Activated T-helper 2 cell treated with anti-CD3 and anti-CD28 coated beads, Interferon-gamma antibody, Interleukin-2, Interleukin-4, amounts not matched to agents 10 μg/mL and 5 μg/mL and 100 μg/mL, durations not matched to agents 14 hours and 24 hours and 36 hours (primary cell): ENCODE measurements around the gene FANCB. TPM values are rescaled to one million over a fixed set of nuclear protein-coding genes. Genes with fewer than 3 reads are reported as not detected.

Experiments used
- DNase-seq: peaks from one replicate; pipeline ENCODE4 v3.0.0; 2021; ENCODE audit warnings: low spot score
- H3K27ac Mint-ChIP-seq: one replicate; pipeline ENCODE4 v1.8.0; 2021; ENCODE audit warnings: mixed read lengths
- H3K27me3 Mint-ChIP-seq: one replicate; pipeline ENCODE4 v1.8.0; 2021; ENCODE audit warnings: low read depth, mixed read lengths
- H3K36me3 Mint-ChIP-seq: one replicate; pipeline ENCODE4 v1.8.0; 2021; ENCODE audit warnings: low read depth, mixed read lengths
- H3K4me1 Mint-ChIP-seq: one replicate; pipeline ENCODE4 v1.8.0; 2021; ENCODE audit warnings: low read depth, mixed read lengths
- H3K4me3 Mint-ChIP-seq: one replicate; pipeline ENCODE4 v1.8.0; 2021; ENCODE audit warnings: low read depth, mild to moderate bottlenecking, moderate library complexity, mixed read lengths
- H3K9me3 Mint-ChIP-seq: one replicate; pipeline ENCODE4 v1.8.0; 2021; ENCODE audit warnings: mixed read lengths
- intact Hi-C: fragments of 100-400 bp; cut with micrococcal nuclease; formaldehyde crosslinking; loops from one replicate; pipeline ENCODE4 v1.15.1; 2023
- total RNA-seq: library from RNA; stranded (reverse); gene quantifications from 2 replicates; pipeline ENCODE4 v1.2.3, GENCODE V29; 2022

FANCB gene
- total RNA-seq, 1 donor from 2014 or later = 14.2 TPM

DNA sequence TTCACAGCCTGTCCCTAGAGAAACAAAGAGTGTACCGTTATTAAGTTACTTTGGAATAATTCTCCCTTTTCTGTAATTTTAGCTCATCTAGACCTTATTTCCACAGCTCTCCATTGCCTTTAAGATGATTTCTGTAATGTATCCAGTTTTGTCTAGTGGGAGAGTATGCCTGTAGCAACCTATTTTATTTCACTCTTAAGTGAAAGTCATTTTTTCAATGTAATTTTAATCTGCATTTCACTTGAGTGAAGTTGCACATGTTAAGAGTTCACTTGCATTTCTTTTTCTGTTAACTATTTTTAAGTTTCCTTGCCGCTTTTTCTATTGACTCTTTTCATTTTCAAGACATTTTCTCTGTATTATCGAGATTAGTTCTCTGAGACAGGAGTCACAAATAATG, 46.5 kb downstream of the FANCB start:
- H3K4me3 Mint-ChIP-seq = no peak overlapping the region
- H3K9me3 Mint-ChIP-seq = no peaks in the 10 kb centered on the region
- H3K27me3 Mint-ChIP-seq = no peaks in the 10 kb centered on the region
- H3K27ac Mint-ChIP-seq = no peak overlapping the region
- intact Hi-C loops = no loop called here
- no peaks in the 10 kb centered on the region for H3K4me1 Mint-ChIP-seq
- DNase-seq = no peak
- H3K36me3 Mint-ChIP-seq = peaks cover 4% of the 10 kb centered on the region

DNA sequence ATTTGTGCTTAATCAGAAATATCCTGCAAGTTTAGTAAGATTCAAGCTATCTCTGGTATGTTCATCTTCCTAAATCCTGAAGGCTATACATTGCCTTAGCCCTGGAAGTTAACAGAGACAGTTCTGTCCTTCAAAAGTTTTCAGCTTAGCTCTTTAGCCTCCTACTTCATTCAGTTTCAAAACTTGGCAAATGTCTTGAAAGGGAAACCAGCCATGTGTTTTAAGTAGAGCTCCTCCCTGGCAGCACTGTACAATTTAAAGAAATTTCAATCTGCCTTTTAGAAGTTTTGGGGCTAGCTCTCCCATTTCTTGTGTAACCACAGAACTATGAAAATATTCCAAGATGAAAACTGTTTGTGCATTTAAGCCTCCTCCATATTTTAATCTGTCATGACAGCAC, 47.0 kb downstream of the FANCB start:
- Mint-ChIP-seq H3K27me3 (no peaks in the 10 kb centered on the region), H3K36me3 (peaks cover 4% of the 10 kb centered on the region), H3K27ac (no peak overlapping the region), H3K4me3 (no peak overlapping the region), H3K4me1 (no peaks in the 10 kb centered on the region), H3K9me3 (no peaks in the 10 kb centered on the region)
- intact Hi-C loops = no loop called here
- no peak for DNase-seq

DNA sequence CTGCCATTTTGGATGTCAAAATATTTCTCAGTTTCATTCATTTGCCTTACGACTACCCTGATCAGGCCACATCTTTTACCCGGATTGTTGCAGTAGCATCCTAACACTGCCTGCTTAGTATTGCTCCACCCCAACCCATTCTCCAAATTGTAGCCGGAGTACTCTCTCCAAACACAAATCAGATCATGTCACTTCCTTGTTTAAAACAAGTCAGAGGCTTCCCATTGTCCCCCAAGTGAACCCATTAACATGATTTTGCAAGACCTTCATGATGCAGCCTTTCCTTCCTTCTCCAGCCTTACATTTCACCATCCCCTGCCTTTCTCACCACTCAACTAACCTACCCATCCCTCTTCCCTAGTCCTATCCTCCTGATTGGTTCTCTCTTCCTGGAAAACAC, 53.1 kb downstream of the FANCB start:
- intact Hi-C loops = no loop called here
- Mint-ChIP-seq H3K27me3 (no peaks in the 10 kb centered on the region), H3K27ac (no peak overlapping the region), H3K9me3 (no peaks in the 10 kb centered on the region), H3K4me1 (no peaks in the 10 kb centered on the region), H3K36me3 (no peaks in the 10 kb centered on the region), H3K4me3 (no peak overlapping the region)
- DNase-seq = no peak

DNA sequence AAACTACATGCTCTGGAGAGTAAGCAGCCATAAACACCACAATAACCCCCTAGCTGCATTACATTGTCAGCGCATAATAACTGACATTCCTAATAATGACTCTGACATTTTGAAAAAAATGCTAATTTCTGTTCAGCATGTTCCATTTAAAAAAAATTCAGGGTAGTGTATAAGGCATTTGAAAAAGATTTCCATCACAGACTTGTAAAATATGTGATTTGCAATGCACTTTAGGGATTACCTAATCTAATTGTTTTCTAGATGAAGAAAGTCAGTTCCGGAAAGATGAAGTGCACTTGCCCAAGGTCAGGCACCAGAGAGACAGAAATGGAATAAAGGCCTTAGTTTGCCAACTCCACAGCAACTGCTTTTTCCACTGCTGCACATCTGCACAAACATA, 55.3 kb downstream of the FANCB start:
- DNase-seq = no peak
- Mint-ChIP-seq H3K27ac (no peak overlapping the region), H3K4me3 (no peak overlapping the region), H3K4me1 (no peaks in the 10 kb centered on the region), H3K36me3 (no peaks in the 10 kb centered on the region), H3K9me3 (no peaks in the 10 kb centered on the region), H3K27me3 (no peaks in the 10 kb centered on the region)
- intact Hi-C loops = no loop called here

DNA sequence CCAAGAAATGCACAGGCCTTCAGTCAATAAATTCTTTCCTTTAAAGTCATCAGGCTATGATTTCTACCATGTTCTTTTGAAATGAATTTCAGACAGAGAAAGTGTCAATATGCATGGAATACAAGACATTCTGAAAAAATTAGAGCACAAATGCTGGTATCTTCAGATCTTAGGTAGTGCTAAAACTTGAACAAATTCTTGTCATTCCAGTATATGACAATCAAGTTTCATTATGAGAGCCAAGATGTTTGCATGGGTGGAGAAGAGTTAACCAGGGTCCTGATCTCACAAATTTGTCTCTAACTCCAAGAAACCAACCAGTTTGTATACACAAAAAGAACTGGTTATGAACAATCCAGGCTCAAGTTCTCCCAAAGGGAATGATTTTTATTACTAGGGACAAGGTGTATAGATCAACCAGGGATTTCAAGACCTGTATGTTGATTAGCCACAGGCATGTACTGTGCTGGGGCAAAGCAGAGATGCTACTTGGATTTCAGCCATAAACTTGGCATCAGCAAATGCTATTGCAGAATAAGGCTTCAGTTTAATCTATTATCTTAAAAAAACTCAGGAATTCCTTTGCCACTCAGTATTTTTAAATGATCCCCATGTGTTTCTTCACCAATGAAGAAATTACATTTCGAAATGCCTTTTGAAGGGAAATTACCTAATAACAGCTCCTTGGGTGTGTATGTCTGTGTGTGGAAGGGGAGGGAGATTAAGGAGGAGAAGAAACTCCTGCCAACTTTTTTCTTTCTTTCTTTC, 69.7 kb downstream of the FANCB start:
- peaks cover 9% of the 10 kb centered on the region for H3K9me3 Mint-ChIP-seq
- H3K4me1 Mint-ChIP-seq = peaks cover 5% of the 10 kb centered on the region
- H3K36me3 Mint-ChIP-seq = no peaks in the 10 kb centered on the region
- no peak for DNase-seq
- no peak overlapping the region for H3K4me3 Mint-ChIP-seq
- no peaks in the 10 kb centered on the region for H3K27me3 Mint-ChIP-seq
- intact Hi-C loops = no loop called here
- H3K27ac Mint-ChIP-seq = no peak overlapping the region

DNA sequence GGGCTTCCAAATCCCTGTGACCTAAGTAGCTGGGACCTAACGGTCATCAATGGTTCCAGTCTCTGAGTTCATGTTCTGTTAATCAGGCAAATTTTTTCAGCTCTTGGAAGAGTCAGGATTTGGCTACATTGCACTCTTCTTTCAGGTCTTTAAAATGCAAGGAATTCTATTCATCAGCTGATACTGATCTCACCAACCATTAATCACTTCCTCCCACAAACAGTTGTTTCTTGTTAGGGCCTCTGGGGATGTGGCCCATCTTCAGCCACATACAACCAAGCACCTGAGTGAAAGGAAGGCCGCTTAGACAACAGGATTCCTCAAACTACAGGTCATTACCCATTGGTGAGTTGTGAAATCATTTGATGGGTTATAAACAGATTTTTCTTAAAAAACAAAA, 71.7 kb downstream of the FANCB start:
- Mint-ChIP-seq H3K4me3 (no peak overlapping the region), H3K27me3 (no peaks in the 10 kb centered on the region), H3K36me3 (no peaks in the 10 kb centered on the region), H3K9me3 (peaks cover 9% of the 10 kb centered on the region), H3K4me1 (peaks cover 5% of the 10 kb centered on the region), H3K27ac (no peak overlapping the region)
- no peak for DNase-seq
- intact Hi-C loops = no loop called here

DNA sequence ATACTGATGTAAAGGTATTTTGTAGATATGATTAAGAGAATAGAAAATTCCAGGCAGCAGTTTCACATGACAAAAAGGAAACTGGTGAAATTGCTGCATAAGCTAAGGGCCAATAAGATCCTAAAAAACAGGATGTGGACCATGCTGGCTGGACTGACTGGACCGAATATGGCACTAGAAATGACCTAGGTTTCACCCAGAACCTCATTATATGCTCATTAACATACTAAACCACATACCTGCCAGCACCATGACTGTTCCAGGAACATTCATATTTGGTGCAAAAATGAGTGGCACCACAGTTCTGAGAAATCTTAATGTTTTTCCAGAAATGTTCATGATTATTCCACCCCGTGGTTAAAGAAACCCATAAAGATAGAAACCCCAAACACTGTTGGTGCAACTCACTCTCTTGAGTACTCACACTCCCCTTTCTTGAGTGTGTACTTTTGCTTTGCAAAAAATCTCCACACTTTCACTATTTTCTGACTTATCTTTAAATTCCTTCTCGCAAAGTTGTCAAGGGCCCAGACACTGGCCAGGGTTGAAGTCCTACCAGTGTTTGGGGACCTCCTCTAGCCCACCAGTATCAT, 74.0 kb downstream of the FANCB start:
- peaks cover 5% of the 10 kb centered on the region for H3K4me1 Mint-ChIP-seq
- H3K27ac Mint-ChIP-seq = no peak overlapping the region
- intact Hi-C loops = loop anchor here (5.0 kb wide), 2 partner anchors 358 to 403 kb away; no protein-coding TSS in a partner anchor
- H3K36me3 Mint-ChIP-seq = peaks cover 6% of the 10 kb centered on the region
- H3K9me3 Mint-ChIP-seq = peaks cover 9% of the 10 kb centered on the region
- no peaks in the 10 kb centered on the region for H3K27me3 Mint-ChIP-seq
- H3K4me3 Mint-ChIP-seq = no peak overlapping the region
- no peak for DNase-seq

Other genes with a start within 250 kb of the FANCB start
- gene MOSPD2, start 352 bp upstream of the FANCB start, total RNA-seq = 12.6 and 14.8 TPM in 2 replicates